SK-N-SH (cell line): Measurements from ENCODE around the gene SLC2A2.

Source experiments
- FOXJ3 ChIP-seq: sonication (generic); formaldehyde crosslinking; IDR thresholded peaks from 2 replicates; pipeline ENCODE4 v1.5.1; 2020; ENCODE audit warnings: mild to moderate bottlenecking, missing genetic modification reagents
- GABPA ChIP-seq: IDR thresholded peaks from 2 replicates; pipeline ENCODE4 v1.4.0; 2012; ENCODE audit warnings: low read depth, mild to moderate bottlenecking
- GATA2 ChIP-seq: sonication (generic); formaldehyde crosslinking; IDR thresholded peaks from 2 replicates; pipeline ENCODE4 v1.5.0; 2020; ENCODE audit warnings: mild to moderate bottlenecking, missing genetic modification reagents
- POLR2AphosphoS5 ChIP-seq: IDR thresholded peaks from 2 replicates; pipeline ENCODE4 v1.6.1; 2012; ENCODE audit warnings: low read depth, low read length
- RFX5 ChIP-seq: IDR thresholded peaks from 2 replicates; pipeline ENCODE4 v1.6.1; 2012; ENCODE audit warnings: mild to moderate bottlenecking, improper control_type of control experiment, low read length
- RXRA ChIP-seq: IDR thresholded peaks from 2 replicates; pipeline ENCODE4 v1.4.0; 2012; ENCODE audit warnings: low read depth, mild to moderate bottlenecking, borderline replicate concordance
- SMC3 ChIP-seq: IDR thresholded peaks from 2 replicates; pipeline ENCODE4 v1.6.1; 2012; ENCODE audit warnings: low read depth, low read length, improper control_type of control experiment
- TF ChIP-seq, protein P1 (sequence below): fragments of 200-600 bp; sonication (generic); IDR thresholded peaks from 2 replicates; pipeline ENCODE4 v1.6.1; 2017; ENCODE audit warnings: antibody characterized with exemption, mild to moderate bottlenecking, moderate library complexity

DNA sequence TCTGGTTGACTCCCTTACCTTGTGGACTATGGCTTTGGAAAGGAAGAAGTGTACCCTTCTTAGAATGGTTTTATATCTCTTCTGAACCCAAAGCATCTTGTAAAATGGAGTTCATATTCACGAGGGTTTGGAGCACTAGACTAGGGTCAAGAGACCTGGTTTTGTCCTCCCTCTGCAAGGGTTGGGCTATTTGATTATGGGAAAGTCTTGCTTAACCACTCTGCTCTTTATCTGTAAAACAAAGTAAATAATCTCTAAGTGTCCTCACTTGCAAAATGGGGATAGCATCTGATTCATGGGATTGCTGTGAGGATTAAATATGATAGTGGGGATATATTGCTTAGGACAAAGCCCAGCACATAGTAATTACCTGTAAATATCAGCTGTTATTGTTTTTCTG is 17.9 kb upstream of the SLC2A2 start:
- TF ChIP-seq, protein P1, sequence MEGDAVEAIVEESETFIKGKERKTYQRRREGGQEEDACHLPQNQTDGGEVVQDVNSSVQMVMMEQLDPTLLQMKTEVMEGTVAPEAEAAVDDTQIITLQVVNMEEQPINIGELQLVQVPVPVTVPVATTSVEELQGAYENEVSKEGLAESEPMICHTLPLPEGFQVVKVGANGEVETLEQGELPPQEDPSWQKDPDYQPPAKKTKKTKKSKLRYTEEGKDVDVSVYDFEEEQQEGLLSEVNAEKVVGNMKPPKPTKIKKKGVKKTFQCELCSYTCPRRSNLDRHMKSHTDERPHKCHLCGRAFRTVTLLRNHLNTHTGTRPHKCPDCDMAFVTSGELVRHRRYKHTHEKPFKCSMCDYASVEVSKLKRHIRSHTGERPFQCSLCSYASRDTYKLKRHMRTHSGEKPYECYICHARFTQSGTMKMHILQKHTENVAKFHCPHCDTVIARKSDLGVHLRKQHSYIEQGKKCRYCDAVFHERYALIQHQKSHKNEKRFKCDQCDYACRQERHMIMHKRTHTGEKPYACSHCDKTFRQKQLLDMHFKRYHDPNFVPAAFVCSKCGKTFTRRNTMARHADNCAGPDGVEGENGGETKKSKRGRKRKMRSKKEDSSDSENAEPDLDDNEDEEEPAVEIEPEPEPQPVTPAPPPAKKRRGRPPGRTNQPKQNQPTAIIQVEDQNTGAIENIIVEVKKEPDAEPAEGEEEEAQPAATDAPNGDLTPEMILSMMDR: no peak
- TF ChIP-seq POLR2AphosphoS5 (no peak), GATA2 (CRISPR knock-in tag) (no peak), SMC3 (no peak), RFX5 (no peak), RXRA (no peak), FOXJ3 (CRISPR knock-in tag) (no peak), GABPA (no peak)
